Nephron (organoid): ENCODE results near the gene ZNF524.

ENCODE experiments used
- H3K27ac Mint-ChIP-seq, 3 experiments: 2 replicates each; pipeline ENCODE4 v1.8.0; 2020; ENCODE audit warnings: mixed read lengths in 3 of 3, mild to moderate bottlenecking in 2 of 3, moderate library complexity in 1 of 3
- H3K27me3 Mint-ChIP-seq: 2 replicates; pipeline ENCODE4 v1.8.0; 2021; ENCODE audit warnings: low read depth, mild to moderate bottlenecking, moderate library complexity, mixed read lengths
- H3K36me3 Mint-ChIP-seq: 2 replicates; pipeline ENCODE4 v1.8.0; 2020; ENCODE audit warnings: low read depth, mixed read lengths
- H3K4me1 Mint-ChIP-seq: 2 replicates; pipeline ENCODE4 v1.8.0; 2020; ENCODE audit warnings: mixed read lengths
- H3K4me3 Mint-ChIP-seq, 3 experiments: 2 replicates each; pipeline ENCODE4 v1.8.0; 2020; ENCODE audit warnings: mild to moderate bottlenecking in 3 of 3, mixed read lengths in 3 of 3, moderate library complexity in 2 of 3
- H3K9me3 Mint-ChIP-seq: 2 replicates; pipeline ENCODE4 v1.8.0; 2020; ENCODE audit warnings: mixed read lengths
- CTCF ChIP-seq, 3 experiments: fragments of 200-600 bp; sonication (generic); IDR thresholded peaks; one replicate each; pipeline ENCODE4 v1.5.0; 2021; ENCODE audit warnings: antibody characterized with exemption in 3 of 3; ENCODE audit not compliant: unreplicated experiment in 3 of 3

The ZNF524 gene

GRCh38 chr19:55613396-55613795 lies 13.3 kb downstream of the ZNF524 start:
- Mint-ChIP-seq H3K27ac (no peak overlapping the region), H3K9me3 (no peaks in the 10 kb centered on the region), H3K36me3 (peaks cover 57% of the 10 kb centered on the region), H3K4me1 (no peaks in the 10 kb centered on the region), H3K27me3 (no peaks in the 10 kb centered on the region), H3K4me3 (no peak overlapping the region)
- no peak for TF ChIP-seq CTCF (IDR thresholded peaks at IDR 0.05; ENCODE audit: unreplicated experiment in 3 of 3)

- Mint-ChIP-seq H3K4me3 (no peak overlapping the region), H3K27me3 (no peaks in the 10 kb centered on the region), H3K4me1 (no peaks in the 10 kb centered on the region), H3K36me3 (peaks cover 52% of the 10 kb centered on the region), H3K27ac (no peak overlapping the region), H3K9me3 (no peaks in the 10 kb centered on the region)
- no peak for TF ChIP-seq CTCF (IDR thresholded peaks at IDR 0.05; ENCODE audit: unreplicated experiment in 3 of 3)
These were observed 14.0 kb downstream of the ZNF524 start for GRCh38 chr19:55613930-55614710.

GRCh38 chr19:55614711-55615542 lies 14.8 kb downstream of the ZNF524 start:
- H3K9me3 Mint-ChIP-seq, result no peaks in the 10 kb centered on the region
- H3K27ac Mint-ChIP-seq, result no peak overlapping the region
- H3K36me3 Mint-ChIP-seq, result peaks cover 44% of the 10 kb centered on the region
- H3K27me3 Mint-ChIP-seq, result no peaks in the 10 kb centered on the region
- no peak overlapping the region for H3K4me3 Mint-ChIP-seq
- no peak for TF ChIP-seq CTCF (IDR thresholded peaks at IDR 0.05; ENCODE audit: unreplicated experiment in 3 of 3)
- H3K4me1 Mint-ChIP-seq, result no peaks in the 10 kb centered on the region

GRCh38 chr19:55615543-55616394 lies 15.7 kb downstream of the ZNF524 start:
- Mint-ChIP-seq H3K27me3 (no peaks in the 10 kb centered on the region), H3K4me3 (no peak overlapping the region), H3K27ac (no peak overlapping the region), H3K9me3 (no peaks in the 10 kb centered on the region), H3K4me1 (no peaks in the 10 kb centered on the region), H3K36me3 (peaks cover 45% of the 10 kb centered on the region)
- no peak for TF ChIP-seq CTCF (IDR thresholded peaks at IDR 0.05; ENCODE audit: unreplicated experiment in 3 of 3)

GRCh38 chr19:55616395-55616875 lies 16.3 kb downstream of the ZNF524 start:
- Mint-ChIP-seq H3K9me3 (no peaks in the 10 kb centered on the region), H3K27ac (no peak overlapping the region), H3K36me3 (peaks cover 41% of the 10 kb centered on the region), H3K27me3 (no peaks in the 10 kb centered on the region), H3K4me3 (no peak overlapping the region), H3K4me1 (no peaks in the 10 kb centered on the region)
- TF ChIP-seq CTCF (IDR thresholded peaks at IDR 0.05; ENCODE audit: unreplicated experiment in 3 of 3), result no peak
